ENCODE results near the gene ADGB.

GRCh38 chr6:146805546-146806325 lies 207.0 kb downstream of the ADGB start:
- TF ChIP-seq CTCF (IDR thresholded peaks at IDR 0.05) (no peak), ZFP36 (IDR thresholded peaks at IDR 0.05; ENCODE audit: borderline replicate concordance, partially characterized antibody) (no peak), CEBPB (IDR thresholded peaks at IDR 0.05) (no peak), HEYL (CRISPR knock-in tag; IDR thresholded peaks at IDR 0.05) (no peak), HMGXB4 (CRISPR knock-in tag; IDR thresholded peaks at IDR 0.05; ENCODE audit: borderline replicate concordance) (no peak), POLR2A (IDR thresholded peaks at IDR 0.05; ENCODE audit: low read length) (no peak), NFE2L2 (conservative IDR thresholded peaks at IDR 0.05; ENCODE audit: low read length) (no peak), EP300 (IDR thresholded peaks at IDR 0.05) (no peak), KDM1A (IDR thresholded peaks at IDR 0.05; ENCODE audit: low read depth) (no peak), CHD2 (IDR thresholded peaks at IDR 0.05; ENCODE audit: low read length, partially characterized antibody) (no peak)

Measured in A549 (cell line).